ENCODE results near the gene SIRPG. TPM values are rescaled to one million over a fixed set of nuclear protein-coding genes. Genes with fewer than 3 reads are reported as not detected.

The SIRPG gene
- total RNA-seq, 1 experiment from 2014 or later: not detected

GRCh38 chr20:1600736-1601135 is 56.8 kb downstream of the SIRPG start:
- Mint-ChIP-seq H3K4me1 (no peaks in the 10 kb centered on the region), H3K27ac (no peak overlapping the region), H3K9me3 (no peaks in the 10 kb centered on the region), H3K36me3 (ENCODE audit: insufficient read depth in 1 of 3, low read depth in 3 of 3) (no peaks in the 10 kb centered on the region), H3K4me3 (no peak overlapping the region), H3K27me3 (ENCODE audit: low read depth) (no peaks in the 10 kb centered on the region)
- no CpG with 5 or more reads among the region's 5 CpGs for WGBS (ENCODE audit: extremely low coverage, insufficient read length, low lambda C conversion rate)
- H3K79me2 ChIP-seq (ENCODE audit: insufficient read depth, low read length): no peaks in the 10 kb centered on the region
- H3K9ac ChIP-seq (ENCODE audit: extremely low read depth, insufficient read length, low read length): no peak overlapping the region
- no peak overlapping the region for H2BK120ac ChIP-seq (ENCODE audit: low read depth, low read length, poor library complexity, severe bottlenecking)
- no peak for DNase-seq
- H3K4ac ChIP-seq (ENCODE audit: low read depth, low read length): no peak overlapping the region
- H4K8ac ChIP-seq (replicated peaks; ENCODE audit: insufficient read length, low read depth, low read length): no peak overlapping the region
- no peaks in the 10 kb centered on the region for H3K27me3 ChIP-seq (ENCODE audit: insufficient read depth, low read length)
- no peak overlapping the region for H4K5ac ChIP-seq (ENCODE audit: insufficient read length, low read depth, low read length)
- H2AK5ac ChIP-seq (ENCODE audit: insufficient read length, low read length): no peak overlapping the region
- no peak overlapping the region for H3K56ac ChIP-seq (ENCODE audit: insufficient read length, low read depth, low read length)
- H3K4me1 ChIP-seq (ENCODE audit: insufficient read depth, low read length): no peaks in the 10 kb centered on the region
- H3K23me2 ChIP-seq (ENCODE audit: insufficient read length, low read depth, low read length, poor library complexity, severe bottlenecking): no peaks in the 10 kb centered on the region
- H3K23ac ChIP-seq (ENCODE audit: insufficient read length, low read depth, low read length): no peak overlapping the region
- H2BK20ac ChIP-seq (ENCODE audit: low read depth, low read length, poor library complexity, severe bottlenecking): no peak overlapping the region
- no peak overlapping the region for H2BK15ac ChIP-seq (ENCODE audit: low read depth, low read length)
- TF ChIP-seq, protein P1, sequence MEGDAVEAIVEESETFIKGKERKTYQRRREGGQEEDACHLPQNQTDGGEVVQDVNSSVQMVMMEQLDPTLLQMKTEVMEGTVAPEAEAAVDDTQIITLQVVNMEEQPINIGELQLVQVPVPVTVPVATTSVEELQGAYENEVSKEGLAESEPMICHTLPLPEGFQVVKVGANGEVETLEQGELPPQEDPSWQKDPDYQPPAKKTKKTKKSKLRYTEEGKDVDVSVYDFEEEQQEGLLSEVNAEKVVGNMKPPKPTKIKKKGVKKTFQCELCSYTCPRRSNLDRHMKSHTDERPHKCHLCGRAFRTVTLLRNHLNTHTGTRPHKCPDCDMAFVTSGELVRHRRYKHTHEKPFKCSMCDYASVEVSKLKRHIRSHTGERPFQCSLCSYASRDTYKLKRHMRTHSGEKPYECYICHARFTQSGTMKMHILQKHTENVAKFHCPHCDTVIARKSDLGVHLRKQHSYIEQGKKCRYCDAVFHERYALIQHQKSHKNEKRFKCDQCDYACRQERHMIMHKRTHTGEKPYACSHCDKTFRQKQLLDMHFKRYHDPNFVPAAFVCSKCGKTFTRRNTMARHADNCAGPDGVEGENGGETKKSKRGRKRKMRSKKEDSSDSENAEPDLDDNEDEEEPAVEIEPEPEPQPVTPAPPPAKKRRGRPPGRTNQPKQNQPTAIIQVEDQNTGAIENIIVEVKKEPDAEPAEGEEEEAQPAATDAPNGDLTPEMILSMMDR (conservative IDR thresholded peaks at IDR 0.05): no peak
- H4K91ac ChIP-seq (ENCODE audit: insufficient read length, low read depth, low read length): no peak overlapping the region
- H3K27ac ChIP-seq (ENCODE audit: insufficient read length, low read depth, low read length): no peak overlapping the region
- H2AFZ ChIP-seq (ENCODE audit: low read length): no peak overlapping the region
- no peak overlapping the region for H2BK12ac ChIP-seq (ENCODE audit: insufficient read length, low read depth, low read length)
- no peak overlapping the region for H3K4me2 ChIP-seq (ENCODE audit: insufficient read depth, insufficient read length, low read length)
- no peak overlapping the region for H3T11ph ChIP-seq (ENCODE audit: low read length)
- H3K14ac ChIP-seq (ENCODE audit: insufficient read depth, low read length): no peak overlapping the region
- H3K9me3 ChIP-seq (ENCODE audit: control insufficient read depth, low read depth, low read length): no peaks in the 10 kb centered on the region
- no peaks in the 10 kb centered on the region for H4K20me1 ChIP-seq (ENCODE audit: control insufficient read depth, insufficient read depth, insufficient read length)
- H2BK5ac ChIP-seq (ENCODE audit: insufficient read length, low read length): no peak overlapping the region
- H3K18ac ChIP-seq (ENCODE audit: insufficient read length, low read depth, low read length): no peak overlapping the region
- H3K79me1 ChIP-seq (ENCODE audit: insufficient read depth, low read depth, low read length, poor library complexity, severe bottlenecking): no peaks in the 10 kb centered on the region

All from H9 (cell line).